Naive thymus-derived CD4-positive, alpha-beta T cell (primary cell): Measurements from ENCODE around the gene ADGRB3. TPM values are rescaled to one million over a fixed set of nuclear protein-coding genes. Genes with fewer than 3 reads are reported as not detected.

Experiments
- ATAC-seq: fragments of 150-1000 bp; cut with Tn5 transposase; 2 replicates; pipeline ENCODE4 v1.10.0; 2021; ENCODE audit warnings: mild to moderate bottlenecking, moderate library complexity
- CTCF ChIA-PET: fragments of 350-600 bp; sonication (Branson Sonifier 250); formaldehyde crosslinking; loops from one replicate; lab custom pipeline; 2021; ENCODE audit warnings: antibody characterized with exemption; lab: Charles Lee
- POLR2A ChIA-PET: fragments of 350-600 bp; sonication (Branson Sonifier 250); formaldehyde crosslinking; loops from one replicate; lab custom pipeline; 2021; ENCODE audit warnings: antibody characterized with exemption, inconsistent platforms; lab: Charles Lee
- DNase-seq, 9 donors: peaks; one replicate each; pipeline versions ENCODE4 v3.0.0 to v3.0.0-alpha.2; 2020 to 2022; ENCODE audit warnings: mixed read lengths in 1 of 9
- H3K27ac ChIP-seq: one replicate; pipeline ENCODE4 v1.7.0; 2013; ENCODE audit warnings: mild to moderate bottlenecking, low read depth, low read length, moderate library complexity
- H3K27me3 ChIP-seq, 2 donors: one replicate each; pipeline ENCODE4 v1.7.0; 2013; ENCODE audit warnings: low read length in 2 of 2, mild to moderate bottlenecking in 2 of 2, moderate library complexity in 2 of 2; ENCODE audit not compliant: control insufficient read depth in 2 of 2, insufficient read depth in 2 of 2
- H3K36me3 ChIP-seq, 3 experiments: 1 replicate in 2 of 3; 2 replicates in 1 of 3; pipeline ENCODE4 v1.7.0; 2013; ENCODE audit warnings: low read length in 3 of 3, mild to moderate bottlenecking in 3 of 3, moderate library complexity in 1 of 3; ENCODE audit not compliant: insufficient read depth in 3 of 3, control insufficient read depth in 2 of 3
- H3K4me1 ChIP-seq, 2 donors: one replicate each; pipeline ENCODE4 v1.7.0; 2013; ENCODE audit warnings: low read length in 2 of 2, mild to moderate bottlenecking in 2 of 2, moderate library complexity in 1 of 2; ENCODE audit not compliant: control insufficient read depth in 2 of 2, insufficient read depth in 2 of 2
- H3K4me3 ChIP-seq: 2 replicates; pipeline ENCODE4 v1.7.0; 2013; ENCODE audit warnings: mild to moderate bottlenecking, low read length
- H3K9me3 ChIP-seq, 3 experiments: 1 replicate in 2 of 3; 2 replicates in 1 of 3; pipeline ENCODE4 v1.7.0; 2013; ENCODE audit warnings: low read length in 3 of 3; ENCODE audit not compliant: control insufficient read depth in 2 of 3
- H3K27ac Mint-ChIP-seq, 9 donors: one replicate each; pipeline ENCODE4 v1.8.0; 2020 to 2022; ENCODE audit warnings: mixed read lengths in 9 of 9, mild to moderate bottlenecking in 8 of 9, moderate library complexity in 5 of 9, inconsistent platforms in 2 of 9
- H3K27me3 Mint-ChIP-seq, 5 donors: one replicate each; pipeline ENCODE4 v1.8.0; 2021 to 2022; ENCODE audit warnings: mixed read lengths in 5 of 5, mild to moderate bottlenecking in 1 of 5
- H3K36me3 Mint-ChIP-seq, 5 donors: one replicate each; pipeline ENCODE4 v1.8.0; 2020 to 2022; ENCODE audit warnings: mixed read lengths in 5 of 5, mild to moderate bottlenecking in 3 of 5, inconsistent platforms in 1 of 5
- H3K4me1 Mint-ChIP-seq, 7 donors: one replicate each; pipeline ENCODE4 v1.8.0; 2020 to 2022; ENCODE audit warnings: mixed read lengths in 7 of 7, mild to moderate bottlenecking in 3 of 7, inconsistent platforms in 1 of 7
- H3K4me3 Mint-ChIP-seq, 10 donors: one replicate each; pipeline ENCODE4 v1.8.0; 2020 to 2022; ENCODE audit warnings: mild to moderate bottlenecking in 10 of 10, mixed read lengths in 10 of 10, moderate library complexity in 6 of 10, inconsistent platforms in 2 of 10
- H3K9me3 Mint-ChIP-seq, 11 donors: one replicate each; pipeline ENCODE4 v1.8.0; 2020 to 2022; ENCODE audit warnings: mixed read lengths in 11 of 11, mild to moderate bottlenecking in 4 of 11, inconsistent platforms in 1 of 11, moderate library complexity in 1 of 11
- intact Hi-C, 2 donors: fragments of 100-400 bp; cut with micrococcal nuclease; formaldehyde crosslinking; loops; one replicate each; pipeline ENCODE4 v1.15.1; 2023
- polyA plus RNA-seq, 2 donors: library from polyadenylated mRNA; unstranded; fragments of 300-500 nt; fragmentation: Illumina TruSeq; gene quantifications; one replicate each; pipeline ENCODE4 v1.2.3, GENCODE V29; 2021
- total RNA-seq, 6 experiments: library from RNA in 5 of 6; stranded (reverse) in 5 of 6; gene quantifications; 1 replicate in 5 of 6; 2 replicates in 1 of 6; pipeline ENCODE4 v1.2.3 and lab custom pipeline; 2021 to 2026

The ADGRB3 gene
- total and polyA plus RNA-seq, 7 experiments from 2014 or later, result not detected

GRCh38 chr6:69331886-69332285, 696.8 kb downstream of the ADGRB3 start:
- no peaks in the 10 kb centered on the region for H3K4me1 Mint-ChIP-seq
- H3K27ac ChIP-seq, result no peak overlapping the region

GRCh38 chr6:69337311-69337710, 702.2 kb downstream of the ADGRB3 start:
- Mint-ChIP-seq H3K9me3 (peaks cover 0 to 5% (median 0%) of the 10 kb centered on the region in 11 donors), H3K4me1 (no peaks in the 10 kb centered on the region), H3K27ac (no peak overlapping the region), H3K4me3 (no peak overlapping the region), H3K36me3 (no peaks in the 10 kb centered on the region), H3K27me3 (no peaks in the 10 kb centered on the region)
- CTCF ChIA-PET, result no interaction called here
- no peaks in the 10 kb centered on the region for H3K4me1 ChIP-seq
- ATAC-seq, result no peak
- no peak overlapping the region for H3K4me3 ChIP-seq
- no peak for DNase-seq
- intact Hi-C loops, result no loop called here
- no peaks in the 10 kb centered on the region for H3K27me3 ChIP-seq
- H3K36me3 ChIP-seq, result no peaks in the 10 kb centered on the region
- no peak overlapping the region for H3K27ac ChIP-seq
- POLR2A ChIA-PET, result no interaction called here
- H3K9me3 ChIP-seq, result no peaks in the 10 kb centered on the region

More at GRCh38 chr6:69331886-69332285, 696.8 kb downstream of the ADGRB3 start:
- H3K9me3 Mint-ChIP-seq, result peaks cover 0 to 5% (median 0%) of the 10 kb centered on the region in 11 donors
- CTCF ChIA-PET, result no interaction called here
- no peaks in the 10 kb centered on the region for H3K4me1 ChIP-seq
- ATAC-seq (no peak), DNase-seq (no peak)
- H3K4me3 ChIP-seq, result no peak overlapping the region
- H3K27me3 Mint-ChIP-seq, result peaks cover 0 to 4% (median 0%) of the 10 kb centered on the region in 5 donors
- no peak overlapping the region for H3K27ac Mint-ChIP-seq
- intact Hi-C loops, result no loop called here
- H3K9me3 ChIP-seq, result no peaks in the 10 kb centered on the region
- POLR2A ChIA-PET, result no interaction called here
- no peak overlapping the region for H3K4me3 Mint-ChIP-seq
- no peaks in the 10 kb centered on the region for H3K36me3 ChIP-seq
- no peaks in the 10 kb centered on the region for H3K36me3 Mint-ChIP-seq
- H3K27me3 ChIP-seq, result no peaks in the 10 kb centered on the region

- ATAC-seq (no peak), DNase-seq (no peak)
- POLR2A ChIA-PET, result no interaction called here
- no peaks in the 10 kb centered on the region for H3K36me3 Mint-ChIP-seq
- no peaks in the 10 kb centered on the region for H3K27me3 Mint-ChIP-seq
- H3K9me3 Mint-ChIP-seq, result peaks cover 0 to 2% (median 0%) of the 10 kb centered on the region in 11 donors
- no peak overlapping the region for H3K27ac ChIP-seq
- H3K9me3 ChIP-seq, result no peaks in the 10 kb centered on the region
- no peak overlapping the region for H3K27ac Mint-ChIP-seq
- intact Hi-C loops, result no loop called here
- no peaks in the 10 kb centered on the region for H3K36me3 ChIP-seq
- no peak overlapping the region for H3K4me3 ChIP-seq
- CTCF ChIA-PET, result no interaction called here
- H3K4me1 ChIP-seq, result no peaks in the 10 kb centered on the region
- H3K27me3 ChIP-seq, result no peaks in the 10 kb centered on the region
- no peaks in the 10 kb centered on the region for H3K4me1 Mint-ChIP-seq
- no peak overlapping the region for H3K4me3 Mint-ChIP-seq
Measured at GRCh38 chr6:69338431-69339162, 703.5 kb downstream of the ADGRB3 start.

- H3K36me3 ChIP-seq, result no peaks in the 10 kb centered on the region
- H3K9me3 ChIP-seq, result no peaks in the 10 kb centered on the region
- Mint-ChIP-seq H3K36me3 (no peaks in the 10 kb centered on the region), H3K4me1 (no peaks in the 10 kb centered on the region), H3K27me3 (no peaks in the 10 kb centered on the region), H3K4me3 (no peak overlapping the region), H3K9me3 (peaks cover 0 to 2% (median 0%) of the 10 kb centered on the region in 11 donors), H3K27ac (no peak overlapping the region)
- intact Hi-C loops, result no loop called here
- ChIA-PET POLR2A (no interaction called here), CTCF (no interaction called here)
- no peaks in the 10 kb centered on the region for H3K4me1 ChIP-seq
- DNase-seq (no peak), ATAC-seq (no peak)
- H3K27ac ChIP-seq, result no peak overlapping the region
- H3K27me3 ChIP-seq, result no peaks in the 10 kb centered on the region
- H3K4me3 ChIP-seq, result no peak overlapping the region
Measured at GRCh38 chr6:69339163-69339550, 704.1 kb downstream of the ADGRB3 start.

GRCh38 chr6:69340196-69340595, 705.1 kb downstream of the ADGRB3 start:
- peaks cover 0 to 5% (median 2%) of the 10 kb centered on the region in 11 donors for H3K9me3 Mint-ChIP-seq
- H3K27me3 Mint-ChIP-seq, result no peaks in the 10 kb centered on the region
- ATAC-seq (no peak), DNase-seq (no peak)
- intact Hi-C loops, result no loop called here
- no peaks in the 10 kb centered on the region for H3K9me3 ChIP-seq
- H3K27ac ChIP-seq, result no peak overlapping the region
- H3K27ac Mint-ChIP-seq, result no peak overlapping the region
- H3K4me1 Mint-ChIP-seq, result no peaks in the 10 kb centered on the region
- ChIA-PET CTCF (no interaction called here), POLR2A (no interaction called here)
- H3K4me3 ChIP-seq, result no peak overlapping the region
- H3K4me3 Mint-ChIP-seq, result no peak overlapping the region
- H3K36me3 ChIP-seq, result no peaks in the 10 kb centered on the region
- H3K36me3 Mint-ChIP-seq, result no peaks in the 10 kb centered on the region
- H3K27me3 ChIP-seq, result no peaks in the 10 kb centered on the region
- H3K4me1 ChIP-seq, result no peaks in the 10 kb centered on the region

GRCh38 chr6:69343851-69344250, 708.8 kb downstream of the ADGRB3 start:
- Histone ChIP-seq H3K4me3 (no peak overlapping the region), H3K9me3 (no peaks in the 10 kb centered on the region), H3K27ac (no peak overlapping the region), H3K36me3 (no peaks in the 10 kb centered on the region), H3K4me1 (no peaks in the 10 kb centered on the region), H3K27me3 (no peaks in the 10 kb centered on the region)
- DNase-seq, result no peak
- peaks cover 0 to 9% (median 5%) of the 10 kb centered on the region in 11 donors for H3K9me3 Mint-ChIP-seq
- POLR2A ChIA-PET, result no interaction called here
- no peak overlapping the region for H3K4me3 Mint-ChIP-seq
- intact Hi-C loops, result no loop called here
- H3K36me3 Mint-ChIP-seq, result no peaks in the 10 kb centered on the region
- ATAC-seq, result no peak
- H3K27me3 Mint-ChIP-seq, result no peaks in the 10 kb centered on the region
- H3K4me1 Mint-ChIP-seq, result no peaks in the 10 kb centered on the region
- no peak overlapping the region for H3K27ac Mint-ChIP-seq
- CTCF ChIA-PET, result no interaction called here

- DNase-seq (no peak), ATAC-seq (no peak)
- intact Hi-C loops, result no loop called here
- Mint-ChIP-seq H3K27me3 (no peaks in the 10 kb centered on the region), H3K36me3 (no peaks in the 10 kb centered on the region), H3K4me3 (no peak overlapping the region), H3K9me3 (peaks cover 0 to 6% (median 3%) of the 10 kb centered on the region in 11 donors), H3K4me1 (no peaks in the 10 kb centered on the region), H3K27ac (no peak overlapping the region)
- Histone ChIP-seq H3K4me1 (no peaks in the 10 kb centered on the region), H3K36me3 (no peaks in the 10 kb centered on the region), H3K9me3 (no peaks in the 10 kb centered on the region), H3K4me3 (no peak overlapping the region), H3K27ac (no peak overlapping the region), H3K27me3 (no peaks in the 10 kb centered on the region)
- CTCF ChIA-PET, result no interaction called here
- POLR2A ChIA-PET, result no interaction called here
Measured at GRCh38 chr6:69349771-69350170, 714.7 kb downstream of the ADGRB3 start.
